ENCODE data around the gene KRTAP4-16.
"Not testable (repeated sequence)": the region's sequence is repeated elsewhere in the genome, so short reads cannot be mapped to it uniquely, and the experiment has no call there.

GRCh38 chr17:41055130-41055529, 46.9 kb downstream of the KRTAP4-16 start, which contains the start of gene KRTAP2-2:
- TF ChIP-seq CTCF (IDR thresholded peaks at IDR 0.05; ENCODE audit: control extremely low read depth in 1 of 3, insufficient read depth in 1 of 3, low read depth in 1 of 3, low read length in 3 of 3); MAFK (IDR thresholded peaks at IDR 0.05; ENCODE audit: low read depth, low read length); MAX (IDR thresholded peaks at IDR 0.05); PHF8 (conservative IDR thresholded peaks at IDR 0.05; ENCODE audit: low read depth, low read length): not testable (repeated sequence)
